ENCODE results near the gene CNIH1.
A peak's percentile ranks its signal among the peaks of the same experiment; 100 is the strongest.
"Not testable (repeated sequence)": the region's sequence is repeated elsewhere in the genome, so short reads cannot be mapped to it uniquely, and the experiment has no call there.

Gene CNIH1

DNA sequence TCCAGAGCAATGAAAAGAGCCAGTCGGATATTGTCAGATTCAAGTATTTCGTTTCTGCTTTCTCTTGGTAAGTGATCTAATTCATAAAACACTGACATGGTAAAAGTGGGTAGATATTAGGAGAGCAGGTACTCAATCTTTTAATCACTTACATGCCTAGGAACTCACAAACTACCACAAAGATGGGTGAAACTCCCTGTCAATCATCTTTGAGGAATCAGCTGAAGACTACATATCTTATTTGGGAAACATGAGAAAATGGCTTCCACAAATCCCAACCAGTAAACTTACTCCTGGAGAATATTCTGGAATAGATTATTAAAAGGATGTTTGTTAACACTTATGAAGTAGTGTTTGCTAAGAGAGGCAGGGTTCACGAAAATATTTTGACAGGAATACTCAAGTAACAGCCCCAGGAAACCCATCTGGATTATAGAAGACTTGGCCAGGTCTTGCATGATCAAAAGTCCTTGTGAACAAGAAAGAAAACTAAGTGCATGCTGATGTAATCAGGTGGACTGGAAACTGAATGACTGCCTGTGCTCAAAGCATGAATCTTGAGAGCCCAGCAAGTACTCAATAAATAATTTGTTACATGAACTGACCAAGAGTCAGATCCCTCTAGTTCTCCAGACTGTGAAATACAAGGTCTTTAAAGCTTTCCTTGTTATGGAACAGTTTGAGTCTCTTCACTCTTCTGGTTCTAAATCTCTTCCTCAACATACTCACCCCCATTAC, 15.5 kb downstream of the CNIH1 start:
- DNase-seq, result no peak

DNA sequence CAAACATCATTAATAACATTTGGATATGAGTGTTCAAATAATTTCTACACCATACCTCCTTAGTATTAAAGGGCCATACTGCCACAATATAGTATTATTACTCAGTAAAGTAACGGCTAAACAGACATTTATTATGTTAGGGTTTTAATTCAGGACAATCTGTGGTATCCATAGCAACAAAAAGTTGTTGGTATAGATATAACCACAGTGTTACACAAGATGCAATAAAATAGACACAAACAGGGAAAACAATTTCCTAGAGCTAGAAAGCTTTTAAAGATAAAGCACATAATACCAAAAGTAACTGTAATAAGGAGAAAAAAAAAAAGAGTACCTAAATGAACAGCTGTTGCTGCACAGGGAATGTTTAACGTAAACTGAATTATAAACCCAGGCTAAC, 16.1 kb downstream of the CNIH1 start:
- DNase-seq, result no peak

DNA sequence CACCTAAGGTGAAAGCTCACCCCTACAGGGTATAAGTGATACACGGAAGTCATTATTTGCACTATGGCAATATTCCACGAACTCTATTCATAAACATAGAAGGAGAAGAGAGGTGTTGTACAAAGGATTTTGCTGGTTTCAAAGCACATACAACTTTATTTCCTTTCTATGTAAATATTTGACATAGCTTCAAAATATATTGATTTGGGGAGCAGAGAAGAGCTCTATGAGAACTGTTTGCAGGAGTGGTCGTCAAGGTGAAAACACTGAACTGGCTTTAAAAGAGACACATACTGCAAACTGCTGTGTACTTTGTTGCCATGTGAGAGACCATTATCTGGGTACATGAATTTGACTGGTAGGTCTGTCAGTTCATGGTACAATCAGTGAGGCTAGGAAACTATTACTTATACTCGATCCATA, 16.7 kb downstream of the CNIH1 start:
- DNase-seq, result no peak

DNA sequence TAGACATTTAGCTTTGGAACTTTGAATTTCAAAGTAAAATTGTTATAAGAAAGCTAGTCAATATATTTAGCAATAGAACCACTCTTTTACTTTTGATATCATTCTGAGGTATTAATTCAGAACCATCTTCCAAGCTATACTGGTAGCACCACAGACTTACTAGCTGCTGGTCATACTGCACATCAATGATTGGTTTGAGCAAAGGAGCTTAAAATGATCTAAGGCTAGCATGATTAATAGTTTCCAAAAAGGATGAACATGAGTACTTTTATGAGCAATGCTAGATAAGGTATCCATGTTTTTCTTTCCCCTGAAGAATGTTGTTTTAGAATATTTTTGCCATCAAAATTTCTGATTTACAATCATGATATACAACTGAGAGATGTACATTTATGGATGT, 17.2 kb downstream of the CNIH1 start:
- DNase-seq, result no peak

DNA sequence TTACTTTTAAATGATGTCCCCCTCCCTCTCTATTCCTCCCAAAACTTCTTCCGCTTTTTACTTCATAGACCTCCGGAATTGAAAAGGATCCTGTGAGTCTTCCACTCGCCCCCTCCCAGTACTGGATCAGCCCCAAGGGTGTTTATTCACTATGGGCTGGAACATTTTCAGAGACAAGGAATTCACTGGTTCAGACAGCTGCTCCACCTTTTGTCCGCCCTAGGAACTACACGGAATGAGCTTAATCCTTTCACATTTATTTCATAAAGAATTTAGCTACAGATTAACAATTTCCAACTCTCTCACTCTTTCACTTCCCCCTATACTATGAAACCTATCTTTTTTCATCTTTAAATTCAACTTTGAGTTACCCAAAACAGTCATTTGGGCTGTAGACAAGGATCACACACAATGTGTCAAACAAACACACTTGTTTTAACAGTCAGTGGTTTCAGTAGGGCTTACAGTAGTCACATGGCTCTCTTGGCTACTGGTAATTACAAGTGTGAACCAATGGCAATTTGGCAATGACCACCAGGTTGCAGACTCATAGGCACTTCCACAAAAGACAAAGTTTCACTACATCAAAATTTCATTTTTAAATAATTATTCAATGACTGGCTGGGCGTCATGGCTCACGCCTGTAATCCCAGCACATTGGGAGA, 20.6 kb downstream of the CNIH1 start:
- DNase-seq, result peak; percentile 58

DNA sequence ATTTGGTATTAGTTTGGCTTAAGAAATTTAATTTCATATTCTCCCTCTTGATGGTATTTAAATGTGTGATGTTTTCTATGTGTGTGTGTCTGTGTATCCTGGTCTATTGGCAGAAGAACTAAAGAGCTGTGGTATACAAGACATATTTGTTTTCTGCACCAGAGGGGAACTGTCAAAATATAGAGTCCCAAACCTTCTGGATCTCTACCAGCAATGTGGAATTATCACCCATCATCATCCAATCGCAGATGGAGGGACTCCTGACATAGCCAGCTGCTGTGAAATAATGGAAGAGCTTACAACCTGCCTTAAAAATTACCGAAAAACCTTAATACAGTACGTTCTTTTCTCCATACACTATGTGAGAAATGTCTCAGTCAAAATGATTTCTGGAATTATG, 29.8 kb downstream of the CNIH1 start:
- DNase-seq, result no peak

DNA sequence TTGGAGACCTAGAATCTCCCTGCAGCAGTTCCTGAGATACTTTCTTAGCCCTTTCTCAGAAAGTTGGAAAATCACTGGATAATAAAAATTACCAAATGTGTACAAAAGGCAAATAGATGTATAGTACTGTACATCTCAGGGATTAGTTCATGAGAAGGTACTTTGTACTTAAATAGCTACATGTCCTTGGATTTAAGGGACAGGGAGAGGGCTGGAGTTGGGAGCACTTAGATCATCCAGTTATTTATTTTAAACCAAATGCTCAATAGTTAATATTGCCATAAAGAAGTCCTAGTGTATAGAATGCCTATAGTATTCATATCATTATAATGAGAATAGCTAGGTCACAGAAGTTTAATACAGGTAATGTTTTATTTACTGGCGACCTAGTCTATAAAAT, 31.0 kb downstream of the CNIH1 start:
- no peak for DNase-seq

DNA sequence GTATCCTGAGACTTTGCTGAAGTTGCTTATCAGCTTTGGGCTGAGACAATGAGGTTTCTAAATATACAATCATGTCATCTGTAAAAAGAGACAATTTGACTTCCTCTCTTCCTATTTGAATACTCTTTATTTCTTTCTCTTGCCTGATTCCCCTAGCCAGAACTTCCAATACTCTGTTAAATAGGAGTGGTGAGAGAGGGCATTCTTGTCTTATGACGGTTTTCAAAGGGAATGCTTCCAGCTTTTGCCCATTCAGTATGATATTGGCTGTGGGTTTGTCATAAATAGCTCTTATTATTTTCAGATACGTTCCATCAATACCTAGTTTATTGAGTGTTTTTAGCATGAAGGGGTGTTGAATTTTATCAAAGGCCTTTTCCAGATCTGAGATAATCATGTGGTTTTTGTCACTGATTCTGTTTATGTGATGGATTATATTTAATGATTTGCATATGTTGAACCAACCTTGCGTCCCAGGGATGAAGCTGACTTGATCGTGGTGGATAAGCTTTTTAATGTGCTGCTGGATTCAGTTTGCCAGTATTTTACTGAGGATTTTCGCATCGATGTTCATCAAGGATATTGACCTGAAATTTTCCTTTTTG, 37.7 kb downstream of the CNIH1 start:
- peak; percentile 39 for DNase-seq

DNA sequence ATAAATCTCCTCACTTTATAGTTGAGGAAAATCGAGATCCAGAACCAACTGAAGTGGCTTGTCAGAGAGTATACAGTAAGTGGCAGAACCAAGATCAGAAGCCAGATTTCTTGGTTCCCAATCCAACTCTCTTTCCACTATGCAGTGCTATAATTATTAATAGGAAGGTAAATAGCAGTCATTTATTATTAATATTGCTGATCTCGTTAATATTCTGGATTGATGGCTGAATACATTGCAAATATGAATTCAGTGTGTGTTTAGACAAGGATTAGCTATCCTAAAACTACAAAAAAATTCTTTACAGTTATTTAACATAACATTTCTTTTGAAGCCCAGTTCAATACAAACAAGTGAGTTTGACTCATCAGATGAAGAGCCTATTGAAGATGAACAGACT, 41.6 kb downstream of the CNIH1 start:
- DNase-seq, result no peak

DNA sequence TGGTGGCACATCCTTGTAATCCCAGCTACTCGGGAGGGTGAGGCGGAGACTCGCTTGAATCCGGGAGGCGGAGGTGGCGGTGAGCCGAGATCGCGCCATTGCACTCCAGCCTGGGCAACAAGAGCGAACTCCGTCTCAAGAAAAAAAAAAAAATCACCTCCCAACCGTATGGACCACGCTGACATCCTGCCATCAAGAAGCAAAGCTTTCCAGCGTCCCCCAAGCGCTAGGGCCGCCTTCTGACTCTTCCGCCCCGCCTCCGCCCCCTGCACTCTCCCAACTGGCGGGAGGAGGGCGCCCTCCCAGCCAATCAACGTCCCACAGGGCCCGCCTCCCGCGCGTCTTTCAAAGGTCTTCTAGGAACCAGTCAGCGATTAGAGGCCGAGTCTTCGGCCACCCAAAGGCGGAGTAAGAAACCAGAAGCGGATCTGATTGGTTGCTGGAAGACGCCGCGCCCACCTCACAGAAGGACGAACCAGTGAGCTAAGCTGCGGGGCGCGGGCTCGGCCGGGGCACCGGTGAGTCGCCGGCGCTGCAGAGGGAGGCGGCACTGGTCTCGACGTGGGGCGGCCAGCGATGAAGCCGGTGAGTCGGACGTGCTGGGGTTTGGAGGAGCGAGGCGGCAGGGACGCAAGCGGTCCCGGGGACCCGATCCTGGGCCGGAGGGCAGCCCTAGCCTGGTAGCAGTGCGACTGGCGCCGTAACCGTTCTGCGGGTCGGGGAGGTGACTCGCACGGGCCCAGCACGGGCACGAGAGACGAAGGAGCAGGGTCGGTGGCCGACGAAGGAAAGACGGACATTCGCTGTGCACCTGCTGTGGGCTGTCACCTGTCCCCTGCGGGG, 44.5 kb downstream of the CNIH1 start, which contains the start of gene CDKN3:
Gene CDKN3 (plus strand): TSS at position 515 of the 843 bp plus-strand sequence. CDS start 62 bp downstream, at position 577.
- DNase-seq, result peak; percentile 100

DNA sequence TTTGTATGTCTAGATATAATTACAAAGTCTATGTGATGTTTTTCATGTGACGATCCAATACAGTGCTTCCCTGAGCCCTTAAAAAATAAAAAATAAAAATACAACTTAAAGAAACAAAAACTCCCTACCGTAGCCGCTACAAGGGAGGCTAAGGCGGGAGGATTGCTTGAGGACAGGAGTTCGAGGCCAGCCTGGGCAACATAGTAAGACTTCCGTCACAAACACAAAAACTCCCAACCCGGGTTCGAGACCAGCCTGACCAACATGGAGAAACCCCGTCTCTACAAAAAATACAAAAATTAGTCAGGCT, 45.0 kb downstream of the CNIH1 start:
- DNase-seq, result no peak

DNA sequence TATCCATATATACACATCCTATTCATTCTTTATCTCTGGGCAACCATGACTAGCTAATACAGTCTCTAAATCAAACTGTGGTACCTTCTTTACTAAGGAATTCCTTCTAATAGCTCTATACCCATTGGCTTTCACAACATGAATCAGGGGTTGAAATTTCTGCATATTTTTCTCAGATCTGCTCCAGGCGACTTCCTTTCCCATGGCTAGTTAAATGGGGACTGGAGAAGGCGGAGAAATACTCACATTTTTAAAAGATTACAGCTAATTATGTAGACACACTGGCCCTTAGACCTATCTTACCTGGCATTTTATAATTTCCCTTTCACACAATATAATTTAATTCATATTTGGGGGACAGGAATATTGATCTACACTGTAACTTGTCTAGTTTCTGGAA, 45.5 kb downstream of the CNIH1 start:
- DNase-seq, result no peak

DNA sequence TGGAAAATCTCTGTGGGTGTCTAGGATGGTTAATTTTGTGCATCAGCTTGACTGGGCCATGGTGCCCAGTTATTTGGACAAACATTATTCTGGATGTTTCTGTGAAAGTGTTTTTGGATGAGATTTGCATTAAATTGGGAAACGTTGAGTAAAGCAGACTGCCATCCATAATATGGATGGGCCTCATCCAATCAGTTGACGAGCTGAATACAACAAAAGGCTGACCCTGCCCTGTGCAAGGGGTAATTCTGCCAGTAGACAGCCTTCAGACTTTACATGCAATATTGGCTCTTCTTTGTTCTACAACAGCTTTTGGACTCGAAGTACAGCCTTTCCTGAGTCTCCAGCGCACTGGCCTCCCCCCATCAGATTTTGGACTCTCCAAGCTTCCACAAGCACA, 45.9 kb downstream of the CNIH1 start:
- no peak for DNase-seq

DNA sequence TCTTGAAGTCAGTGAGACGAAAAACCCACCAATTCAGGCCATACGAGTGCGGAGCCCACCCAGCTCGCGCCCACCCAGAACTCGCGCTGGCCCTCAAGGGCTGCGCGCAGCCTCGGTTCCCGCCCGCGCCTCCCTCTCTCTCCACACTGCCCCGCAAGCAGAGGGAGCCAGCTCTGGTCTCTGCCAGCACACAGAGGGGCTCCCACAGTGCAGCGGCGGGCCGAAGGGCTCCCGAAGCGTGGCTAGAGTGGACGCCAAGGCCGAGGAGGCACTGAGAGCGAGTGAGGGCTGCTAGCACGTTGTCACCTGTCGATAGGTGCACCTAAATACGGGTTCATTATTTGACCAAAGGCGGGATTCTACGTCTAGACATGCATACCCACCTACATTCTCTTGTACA, 46.6 kb downstream of the CNIH1 start:
- no peak for DNase-seq

DNA sequence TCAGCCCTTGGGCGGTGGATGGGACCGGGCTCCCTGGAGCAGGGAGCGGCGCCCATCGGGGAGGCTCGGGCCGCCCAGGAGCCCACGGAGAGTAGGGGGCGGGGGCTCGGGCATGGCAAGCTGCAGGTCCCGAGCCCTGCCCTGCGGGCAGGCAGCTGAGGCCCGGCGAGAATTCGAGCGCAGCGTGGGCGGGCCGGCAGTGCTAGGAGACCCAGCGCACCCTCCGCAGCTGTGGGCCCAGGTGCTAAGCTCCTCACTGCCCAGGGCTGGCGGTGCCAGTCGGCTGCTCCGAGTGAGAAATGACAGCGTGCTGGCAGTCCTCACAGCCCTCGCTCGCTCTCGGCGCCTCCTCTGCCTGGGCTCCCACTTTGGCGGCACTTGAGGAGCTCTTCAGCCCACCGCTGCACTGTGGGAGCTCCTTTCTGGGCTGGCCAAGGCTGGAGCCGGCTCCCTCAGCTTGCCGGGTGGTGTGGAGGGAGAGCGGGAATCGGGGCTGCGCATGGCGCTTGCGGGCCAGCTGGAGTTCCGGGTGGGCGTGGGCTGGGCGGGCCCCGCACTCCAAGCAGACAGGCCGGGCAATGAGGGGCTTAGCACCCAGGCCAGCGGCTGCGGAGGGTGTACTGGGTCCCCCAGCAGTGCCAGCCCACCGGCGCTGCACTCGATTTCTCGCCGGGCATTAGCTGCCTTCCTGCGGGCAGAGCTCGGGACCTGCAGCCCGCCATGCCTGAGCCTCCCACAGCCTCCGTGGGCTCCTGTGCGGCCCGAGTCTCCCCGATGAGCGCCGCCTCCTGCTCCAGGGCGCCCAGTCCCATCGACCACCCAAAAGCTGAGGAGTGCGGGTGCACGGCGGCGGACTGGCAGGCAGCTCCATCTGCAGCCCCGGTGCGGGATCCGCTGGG, 47.9 kb downstream of the CNIH1 start:
- not testable (repeated sequence) for DNase-seq

DNA sequence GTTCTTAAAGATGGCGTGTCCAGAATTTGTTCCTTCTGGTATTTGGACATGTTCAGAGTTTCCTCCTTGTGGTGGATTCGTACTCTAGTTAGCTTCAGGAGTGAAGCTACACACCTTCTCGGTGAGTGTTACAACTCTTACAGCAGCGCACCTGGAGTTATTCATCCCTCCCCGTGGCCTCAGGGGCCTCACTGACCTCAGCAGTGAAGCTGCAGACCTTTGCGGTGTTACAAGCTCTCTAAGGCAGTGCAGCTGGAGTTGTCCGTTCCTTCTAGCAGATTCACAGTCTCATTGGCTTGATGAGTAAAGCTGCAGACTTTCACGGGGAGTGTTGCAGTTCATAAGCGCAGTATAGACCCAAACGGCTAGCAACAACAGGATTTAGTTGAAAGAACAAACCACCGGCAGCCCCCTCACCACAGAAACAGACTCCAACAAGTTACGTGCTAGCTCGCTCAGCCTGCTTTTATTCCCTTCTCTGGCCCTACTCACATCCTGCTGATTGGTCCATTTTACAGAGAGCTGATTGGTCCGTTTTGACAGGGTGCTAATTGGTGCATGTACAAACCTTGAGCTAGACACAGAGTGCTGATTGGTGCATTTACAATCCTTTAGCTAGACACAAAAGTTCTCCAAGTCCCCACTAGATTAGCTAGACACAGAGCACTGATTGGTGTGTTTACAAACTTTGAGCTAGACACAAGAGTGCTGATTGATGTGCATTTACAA, 48.9 kb downstream of the CNIH1 start:
- no peak for DNase-seq

DNA sequence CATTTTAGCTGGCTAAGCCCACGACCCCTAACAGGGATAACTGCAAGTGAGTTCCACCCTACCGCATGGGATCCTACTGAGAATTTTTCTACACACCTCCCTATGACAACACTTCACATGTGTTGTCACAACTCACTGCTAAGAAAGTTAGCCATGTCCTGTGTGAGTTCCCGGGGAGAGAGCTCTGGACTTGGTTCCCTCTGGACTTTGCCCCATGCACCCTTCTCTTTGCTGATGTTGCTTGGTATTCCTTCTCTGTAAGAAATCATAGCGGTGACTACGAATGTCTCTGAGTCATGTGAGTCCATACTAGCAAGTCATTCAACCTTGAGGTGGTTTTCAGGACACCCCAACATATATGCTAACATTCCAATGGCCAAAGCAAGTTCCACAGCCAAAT, 53.8 kb downstream of the CNIH1 start:
- DNase-seq, result no peak

DNA sequence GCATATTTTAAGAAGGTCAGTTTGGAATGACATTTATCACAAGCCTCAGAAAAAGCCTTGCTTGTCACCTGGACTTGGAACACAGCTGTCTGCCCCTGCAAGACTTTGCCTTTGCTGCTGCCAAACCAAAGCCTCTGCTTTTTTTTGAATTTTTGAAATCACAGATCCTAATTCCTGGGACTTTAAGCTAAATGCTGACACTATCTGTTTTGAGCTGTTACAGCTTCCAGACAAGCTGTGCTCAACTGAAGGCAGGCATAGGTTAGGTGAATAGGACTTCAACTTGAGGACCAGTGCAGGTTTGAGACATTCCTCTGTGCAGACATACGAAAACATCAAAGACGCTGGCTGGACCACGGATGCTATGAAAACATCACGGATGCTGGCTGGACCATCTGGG, 55.6 kb downstream of the CNIH1 start:
- DNase-seq, result no peak

DNA sequence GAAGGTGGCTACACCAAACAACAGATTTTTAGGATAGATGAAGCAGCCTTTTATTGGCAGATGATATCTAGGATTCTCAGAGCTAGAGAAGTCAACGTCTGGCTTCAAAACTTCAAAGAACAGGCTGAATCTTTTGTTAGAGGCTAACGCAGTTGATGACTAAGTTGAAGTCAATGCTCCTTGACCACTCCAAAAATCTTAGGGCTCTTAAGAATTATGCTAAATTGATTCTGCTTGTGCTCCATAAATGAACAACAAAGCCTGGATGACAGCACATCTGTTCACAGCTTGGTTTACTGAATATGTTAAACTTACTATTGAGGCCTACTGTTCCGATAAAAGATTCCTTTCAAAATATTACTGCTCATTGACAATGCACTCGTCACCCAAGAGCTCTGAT, 57.3 kb downstream of the CNIH1 start:
- DNase-seq, result no peak

DNA sequence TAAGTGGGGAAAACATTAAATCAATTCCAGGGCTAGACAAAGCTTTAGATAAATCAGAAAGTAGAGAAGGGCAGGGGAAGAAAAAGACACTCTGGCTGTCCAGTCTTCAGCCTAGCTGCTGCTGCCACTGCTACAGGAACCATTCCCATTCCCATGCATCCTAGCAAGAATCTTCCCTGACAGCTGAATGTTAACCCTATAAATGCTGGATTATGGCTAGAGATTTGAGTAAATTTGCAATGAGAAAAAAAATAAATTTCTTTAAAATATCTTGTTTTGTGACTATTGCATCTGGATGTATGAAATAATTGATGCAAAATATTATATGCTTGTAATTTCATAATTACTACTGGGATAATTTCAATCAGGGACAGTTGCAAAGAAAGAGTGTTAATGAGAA, 59.4 kb downstream of the CNIH1 start:
- no peak for DNase-seq

DNA sequence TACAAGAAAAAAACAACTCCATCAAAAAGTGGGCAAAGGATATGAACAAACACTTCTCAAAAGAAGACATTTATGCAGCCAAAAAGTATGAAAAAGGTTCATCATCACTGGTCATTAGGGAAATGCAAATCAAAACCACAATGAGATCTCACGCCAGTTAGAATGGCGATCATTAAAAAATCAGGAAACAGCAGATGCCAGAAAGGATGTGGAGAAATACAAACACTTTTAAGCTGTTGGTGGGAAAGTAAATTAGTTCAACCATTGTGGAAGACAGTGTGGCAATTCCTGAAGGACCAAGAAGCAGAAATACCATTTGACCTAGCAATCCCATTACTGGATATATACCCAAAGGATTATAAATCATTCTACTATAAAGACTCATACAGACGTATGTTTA, 60.6 kb downstream of the CNIH1 start:
- not testable (repeated sequence) for DNase-seq
